Measurements from ENCODE around the gene SMIM27.

- TF ChIP-seq POLR2AphosphoS5 (IDR thresholded peaks at IDR 0.05) = no peak
- TF ChIP-seq POLR2A (IDR thresholded peaks at IDR 0.05) = no peak
Observed at GRCh38 chr9:32565967-32566366, 13.8 kb downstream of the SMIM27 start.
